ENCODE measurements around the gene ANXA10. TPM values are rescaled to one million over a fixed set of nuclear protein-coding genes. Genes with fewer than 3 reads are reported as not detected.

Gene ANXA10
- polyA plus RNA-seq, 1 donor (not counting 4 experiments of a cell fraction or from before 2014, with no cell fraction given): not detected

- TF ChIP-seq, protein P1, sequence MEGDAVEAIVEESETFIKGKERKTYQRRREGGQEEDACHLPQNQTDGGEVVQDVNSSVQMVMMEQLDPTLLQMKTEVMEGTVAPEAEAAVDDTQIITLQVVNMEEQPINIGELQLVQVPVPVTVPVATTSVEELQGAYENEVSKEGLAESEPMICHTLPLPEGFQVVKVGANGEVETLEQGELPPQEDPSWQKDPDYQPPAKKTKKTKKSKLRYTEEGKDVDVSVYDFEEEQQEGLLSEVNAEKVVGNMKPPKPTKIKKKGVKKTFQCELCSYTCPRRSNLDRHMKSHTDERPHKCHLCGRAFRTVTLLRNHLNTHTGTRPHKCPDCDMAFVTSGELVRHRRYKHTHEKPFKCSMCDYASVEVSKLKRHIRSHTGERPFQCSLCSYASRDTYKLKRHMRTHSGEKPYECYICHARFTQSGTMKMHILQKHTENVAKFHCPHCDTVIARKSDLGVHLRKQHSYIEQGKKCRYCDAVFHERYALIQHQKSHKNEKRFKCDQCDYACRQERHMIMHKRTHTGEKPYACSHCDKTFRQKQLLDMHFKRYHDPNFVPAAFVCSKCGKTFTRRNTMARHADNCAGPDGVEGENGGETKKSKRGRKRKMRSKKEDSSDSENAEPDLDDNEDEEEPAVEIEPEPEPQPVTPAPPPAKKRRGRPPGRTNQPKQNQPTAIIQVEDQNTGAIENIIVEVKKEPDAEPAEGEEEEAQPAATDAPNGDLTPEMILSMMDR (optimal IDR thresholded peaks at IDR 0.05 in 1 of 3, IDR thresholded peaks at IDR 0.05 in 1 of 3, conservative IDR thresholded peaks at IDR 0.05 in 1 of 3; ENCODE audit: extremely low read depth in 1 of 3, insufficient read depth in 2 of 3, low read length in 3 of 3): no peak
- no peak for TF ChIP-seq EZH2 (IDR thresholded peaks at IDR 0.05; ENCODE audit: low read length)
- no peaks in the 10 kb centered on the region for H3K9me3 ChIP-seq (ENCODE audit: control insufficient read depth, low read depth, low read length)
- H3K36me3 ChIP-seq (ENCODE audit: control insufficient read depth in 2 of 2, extremely low read depth in 1 of 2, insufficient read depth in 2 of 2, low read length in 2 of 2): no peaks in the 10 kb centered on the region
- no peaks in the 10 kb centered on the region for H4K20me1 ChIP-seq (ENCODE audit: control insufficient read depth, extremely low read depth, insufficient read depth, low read length)
- H3K9me1 ChIP-seq (ENCODE audit: control insufficient read depth, extremely low read depth, insufficient read depth, low read length): no peaks in the 10 kb centered on the region
- H2AFZ ChIP-seq (ENCODE audit: control insufficient read depth, low read length): peak overlapping the region; percentile 36
- no peak overlapping the region for H3K4me3 ChIP-seq (ENCODE audit: control insufficient read depth in 2 of 3, extremely low read depth in 1 of 3, insufficient read depth in 2 of 3, low read depth in 1 of 3, low read length in 3 of 3)
- H3K27me3 ChIP-seq (ENCODE audit: control insufficient read depth, extremely low read depth, insufficient read depth, low read length): no peaks in the 10 kb centered on the region
- dilution Hi-C loops (cut with MboI; ENCODE audit: extremely low pct_ligation_motif_present, low sequenced_read_pairs): no loop called here
- H3K9ac ChIP-seq (ENCODE audit: control insufficient read depth, extremely low read depth, insufficient read depth, low read length): no peak overlapping the region
- H3K27ac ChIP-seq (ENCODE audit: control insufficient read depth, insufficient read depth, low read length): no peak overlapping the region
- H3K79me2 ChIP-seq (ENCODE audit: control insufficient read depth, insufficient read depth, low read length): no peaks in the 10 kb centered on the region
- peak; percentile 17 for FAIRE-seq
- peaks cover 22% of the 10 kb centered on the region for H3K4me1 ChIP-seq (ENCODE audit: control insufficient read depth, extremely low read depth, insufficient read depth, low read length)
- DNase-seq (ENCODE audit: low read depth, low spot score): no peak
- no peak overlapping the region for H3K4me2 ChIP-seq (ENCODE audit: control insufficient read depth, extremely low read depth, insufficient read depth, low read depth, low read length)
Observed at GRCh38 chr4:168129046-168129772, 36.9 kb downstream of the ANXA10 start.

DNA sequence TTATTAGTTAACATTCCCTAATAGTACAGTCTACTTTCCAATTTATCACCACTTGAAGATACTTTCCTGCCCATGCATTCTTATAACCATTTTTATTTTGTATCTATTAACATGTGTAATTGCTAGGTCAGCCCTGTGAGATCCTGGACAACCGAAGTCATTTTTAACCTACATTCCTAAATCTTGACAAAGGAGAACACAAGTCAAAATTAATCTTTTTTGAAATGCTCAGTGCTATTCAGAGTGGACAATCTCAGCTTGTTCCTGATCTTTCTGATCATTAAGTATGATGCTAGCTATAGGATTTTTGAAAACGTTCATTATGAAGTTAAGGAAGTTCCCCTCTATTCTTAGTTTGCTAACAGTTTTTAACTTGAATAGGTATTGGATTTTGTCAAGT lies 37.5 kb downstream of the ANXA10 start:
- no peak overlapping the region for H3K27ac ChIP-seq (ENCODE audit: control insufficient read depth, insufficient read depth, low read length)
- no peak overlapping the region for H2AFZ ChIP-seq (ENCODE audit: control insufficient read depth, low read length)
- no peaks in the 10 kb centered on the region for H3K9me1 ChIP-seq (ENCODE audit: control insufficient read depth, extremely low read depth, insufficient read depth, low read length)
- dilution Hi-C loops (cut with MboI; ENCODE audit: extremely low pct_ligation_motif_present, low sequenced_read_pairs): no loop called here
- DNase-seq (ENCODE audit: low read depth, low spot score) (no peak), FAIRE-seq (no peak)
- H3K27me3 ChIP-seq (ENCODE audit: control insufficient read depth, extremely low read depth, insufficient read depth, low read length): no peaks in the 10 kb centered on the region
- H3K4me2 ChIP-seq (ENCODE audit: control insufficient read depth, extremely low read depth, insufficient read depth, low read depth, low read length): no peak overlapping the region
- TF ChIP-seq, protein P1 (optimal IDR thresholded peaks at IDR 0.05 in 1 of 3, IDR thresholded peaks at IDR 0.05 in 1 of 3, conservative IDR thresholded peaks at IDR 0.05 in 1 of 3; ENCODE audit: extremely low read depth in 1 of 3, insufficient read depth in 2 of 3, low read length in 3 of 3): no peak
- no peak for TF ChIP-seq EZH2 (IDR thresholded peaks at IDR 0.05; ENCODE audit: low read length)
- H3K4me3 ChIP-seq (ENCODE audit: control insufficient read depth in 2 of 3, extremely low read depth in 1 of 3, insufficient read depth in 2 of 3, low read depth in 1 of 3, low read length in 3 of 3): no peak overlapping the region
- no peaks in the 10 kb centered on the region for H4K20me1 ChIP-seq (ENCODE audit: control insufficient read depth, extremely low read depth, insufficient read depth, low read length)
- peaks cover 17% of the 10 kb centered on the region for H3K4me1 ChIP-seq (ENCODE audit: control insufficient read depth, extremely low read depth, insufficient read depth, low read length)
- no peaks in the 10 kb centered on the region for H3K36me3 ChIP-seq (ENCODE audit: control insufficient read depth in 2 of 2, extremely low read depth in 1 of 2, insufficient read depth in 2 of 2, low read length in 2 of 2)
- H3K9me3 ChIP-seq (ENCODE audit: control insufficient read depth, low read depth, low read length): no peaks in the 10 kb centered on the region
- H3K9ac ChIP-seq (ENCODE audit: control insufficient read depth, extremely low read depth, insufficient read depth, low read length): no peak overlapping the region
- no peaks in the 10 kb centered on the region for H3K79me2 ChIP-seq (ENCODE audit: control insufficient read depth, insufficient read depth, low read length)
